ENCODE data around the gene EIPR1.
"Not testable (repeated sequence)": the region's sequence is repeated elsewhere in the genome, so short reads cannot be mapped to it uniquely, and the experiment has no call there.

Gene EIPR1

GRCh38 chr2:3399829-3400228 lies 22.2 kb upstream of the EIPR1 start:
- DNase-seq: no peak

- DNase-seq: no peak
Measured at GRCh38 chr2:3399381-3399780, 21.8 kb upstream of the EIPR1 start.

- DNase-seq: no peak
Measured at GRCh38 chr2:3398857-3399256, 21.2 kb upstream of the EIPR1 start.

- no peak for DNase-seq
Measured at GRCh38 chr2:3396920-3397559, 19.4 kb upstream of the EIPR1 start.

GRCh38 chr2:3392216-3392615 lies 14.6 kb upstream of the EIPR1 start:
- no peak for DNase-seq

GRCh38 chr2:3390041-3390440 lies 12.4 kb upstream of the EIPR1 start:
- DNase-seq: no peak

GRCh38 chr2:3389193-3389592 lies 11.6 kb upstream of the EIPR1 start:
- no peak for DNase-seq

GRCh38 chr2:3388412-3388738 lies 10.8 kb upstream of the EIPR1 start:
- no peak for DNase-seq

- DNase-seq: no peak
Measured at GRCh38 chr2:3387644-3388411, 10.2 kb upstream of the EIPR1 start.

- no peak for DNase-seq
Measured at GRCh38 chr2:3387011-3387410, 9.4 kb upstream of the EIPR1 start.

- DNase-seq: no peak
Measured at GRCh38 chr2:3386448-3386958, 8.9 kb upstream of the EIPR1 start.

- peak; percentile 27 to 76 for DNase-seq
Measured at GRCh38 chr2:3379647-3380534, 2.3 kb upstream of the EIPR1 start, which contains the start of gene TRAPPC12. Gene TRAPPC12 (plus strand): TSS chr2:3379694. CDS start chr2:3387624, 7,930 bp downstream.

GRCh38 chr2:3379339-3379646 lies 1.7 kb upstream of the EIPR1 start:
- no peak for DNase-seq

GRCh38 chr2:3377279-3377611 lies 373 bp downstream of the EIPR1 start:
- DNase-seq: no peak

- DNase-seq: no peak
Measured at GRCh38 chr2:3376821-3377220, 797 bp downstream of the EIPR1 start.

GRCh38 chr2:3369340-3370181 lies 8.1 kb downstream of the EIPR1 start:
- not testable (repeated sequence) for DNase-seq

- no peak for DNase-seq
Measured at GRCh38 chr2:3368261-3368722, 9.3 kb downstream of the EIPR1 start.

GRCh38 chr2:3365219-3365618 lies 12.4 kb downstream of the EIPR1 start:
- no peak for DNase-seq

- no peak for DNase-seq
Measured at GRCh38 chr2:3361518-3362389, 15.9 kb downstream of the EIPR1 start.

GRCh38 chr2:3357926-3358325 lies 19.7 kb downstream of the EIPR1 start:
- DNase-seq: no peak

- not testable (repeated sequence) for DNase-seq
Measured at GRCh38 chr2:3357446-3357845, 20.2 kb downstream of the EIPR1 start.

GRCh38 chr2:3356799-3357198 lies 20.8 kb downstream of the EIPR1 start:
- no peak for DNase-seq

Measured in cerebellar nuclear complex (tissue), 1 donor.